ENCODE data around the gene HLCS. TPM values are rescaled to one million over a fixed set of nuclear protein-coding genes. Genes with fewer than 3 reads are reported as not detected.

HLCS gene
- total RNA-seq, 1 donor, result 10.2 TPM

DNA sequence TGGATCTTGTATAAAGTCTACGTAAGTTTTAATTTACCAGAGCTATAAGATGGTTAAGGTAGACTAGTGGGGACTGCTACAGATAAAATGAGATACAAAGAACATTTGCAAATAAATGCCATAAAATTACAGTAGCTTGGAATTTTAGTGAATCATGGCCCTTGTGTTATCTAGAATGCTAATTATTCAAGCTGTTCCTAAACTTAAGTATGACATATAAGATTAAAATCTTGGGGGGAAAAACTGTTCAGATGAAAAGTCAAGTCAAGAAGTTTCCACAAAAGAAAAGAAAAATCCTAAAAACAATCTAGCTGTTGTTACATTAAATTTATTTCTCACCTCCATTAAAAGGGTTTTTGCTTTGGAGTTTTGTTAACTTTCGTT, 215.9 kb downstream of the HLCS start:
- Histone ChIP-seq H3K27me3 (ENCODE audit: insufficient read depth, low read length) (peaks cover 36% of the 10 kb centered on the region), H3K4me1 (ENCODE audit: insufficient read depth, low read length) (no peaks in the 10 kb centered on the region), H3K9me3 (ENCODE audit: low read depth, low read length) (no peaks in the 10 kb centered on the region), H3K4me3 (ENCODE audit: low read length) (no peak overlapping the region)

DNA sequence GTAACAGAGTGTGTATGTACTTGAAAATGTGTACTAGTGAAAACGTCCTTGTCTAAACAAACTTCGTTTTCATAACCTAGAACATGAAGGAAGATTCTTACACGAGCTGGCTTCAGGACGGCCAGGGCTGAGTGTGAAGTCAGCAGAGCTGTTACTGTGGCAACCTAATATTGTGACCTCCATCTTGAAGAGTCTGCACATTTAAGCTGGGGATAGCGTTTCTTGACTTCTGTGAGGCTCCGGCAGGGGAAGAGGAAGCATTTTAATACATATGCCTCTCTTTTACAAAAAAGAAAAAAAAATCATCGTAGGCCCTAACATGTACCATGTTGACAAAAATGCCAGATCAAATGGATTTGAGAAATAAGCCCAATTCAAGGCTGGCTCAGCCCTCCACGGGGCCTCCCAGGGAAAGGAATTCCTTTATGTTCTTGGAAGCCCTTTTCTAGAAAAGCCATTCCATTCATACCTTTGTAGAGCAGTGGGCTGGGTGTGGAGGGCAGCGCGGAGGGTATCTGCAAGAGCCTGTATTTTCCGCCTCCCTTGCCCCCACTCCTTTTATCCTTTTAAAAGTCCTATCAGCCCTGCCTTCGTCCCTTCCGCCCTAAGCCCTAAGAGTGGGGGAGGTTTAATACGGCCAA, 216.4 kb downstream of the HLCS start:
- Histone ChIP-seq H3K9me3 (ENCODE audit: low read depth, low read length) (no peaks in the 10 kb centered on the region), H3K4me1 (ENCODE audit: insufficient read depth, low read length) (no peaks in the 10 kb centered on the region), H3K27me3 (ENCODE audit: insufficient read depth, low read length) (peaks cover 36% of the 10 kb centered on the region), H3K4me3 (ENCODE audit: low read length) (no peak overlapping the region)

DNA sequence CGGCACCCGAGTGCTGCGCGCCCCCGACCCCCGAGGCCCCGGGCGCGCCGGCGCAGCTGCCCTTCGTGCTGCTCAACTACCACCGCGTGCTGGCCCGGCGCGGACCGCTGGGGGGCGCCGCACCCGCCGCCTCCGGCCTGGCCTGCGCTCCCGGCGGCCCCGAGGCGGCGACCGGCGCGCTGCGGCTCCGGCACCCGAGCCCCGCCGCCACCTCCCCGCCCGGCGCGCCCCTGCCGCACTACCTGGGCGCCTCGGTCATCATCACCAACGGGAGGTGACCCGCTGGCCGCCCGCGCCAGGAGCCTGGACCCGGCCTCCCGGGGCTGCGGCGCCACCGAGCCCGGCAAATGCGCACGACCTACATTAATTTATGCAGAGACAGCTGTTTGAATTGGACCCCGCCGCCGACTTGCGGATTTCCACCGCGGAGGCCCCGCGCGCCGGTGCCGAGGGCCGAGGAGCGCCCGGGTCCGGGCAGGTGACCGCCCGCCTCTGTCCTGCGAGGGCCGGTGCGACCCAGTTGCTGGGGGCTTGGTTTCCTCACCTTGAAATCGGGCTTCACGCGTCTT, 218.6 kb downstream of the HLCS start:
- Histone ChIP-seq H3K9me3 (ENCODE audit: low read depth, low read length) (no peaks in the 10 kb centered on the region), H3K4me1 (ENCODE audit: insufficient read depth, low read length) (no peaks in the 10 kb centered on the region), H3K4me3 (ENCODE audit: low read length) (no peak overlapping the region), H3K27me3 (ENCODE audit: insufficient read depth, low read length) (peaks cover 36% of the 10 kb centered on the region)

DNA sequence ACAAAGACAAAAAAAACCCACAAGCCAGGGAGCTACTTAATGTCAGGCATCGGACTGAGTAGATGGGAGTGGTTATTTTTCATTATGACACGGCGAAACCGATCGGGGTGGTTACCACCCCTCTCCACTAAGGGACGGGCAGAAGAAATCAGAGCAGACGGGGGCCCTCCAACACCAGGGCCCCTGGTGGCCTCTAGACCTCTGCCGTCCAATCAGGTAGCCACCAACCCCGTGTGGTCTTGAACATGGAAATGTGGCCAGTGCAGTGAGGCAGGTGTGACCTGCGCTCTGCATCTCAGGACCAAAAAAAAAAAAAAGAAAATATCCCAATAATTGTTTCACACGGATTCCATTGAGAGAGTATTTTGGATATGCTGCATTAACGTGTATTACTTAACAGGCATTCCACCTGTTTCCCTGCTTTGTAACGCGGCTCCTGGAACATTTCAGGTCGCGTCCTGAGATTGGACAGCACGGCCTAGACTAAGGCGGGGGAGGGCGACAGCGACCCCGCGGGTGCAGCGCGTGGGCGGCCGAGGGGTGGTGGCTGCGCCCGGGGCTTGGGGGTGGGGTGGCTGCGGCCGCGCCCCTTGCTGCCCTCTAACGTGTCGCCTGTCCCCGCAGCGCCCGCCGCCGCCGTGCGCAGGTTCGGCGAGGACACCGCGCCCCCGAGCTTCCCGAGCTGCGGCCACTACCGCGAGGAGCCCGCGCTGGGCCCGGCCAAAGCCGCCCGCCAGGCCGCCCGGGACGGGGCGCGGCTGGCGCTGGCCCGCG, 219.2 kb downstream of the HLCS start:
- H3K9me3 ChIP-seq (ENCODE audit: low read depth, low read length), result no peaks in the 10 kb centered on the region
- peaks cover 36% of the 10 kb centered on the region for H3K27me3 ChIP-seq (ENCODE audit: insufficient read depth, low read length)
- H3K4me3 ChIP-seq (ENCODE audit: low read length), result no peak overlapping the region
- no peaks in the 10 kb centered on the region for H3K4me1 ChIP-seq (ENCODE audit: insufficient read depth, low read length)

DNA sequence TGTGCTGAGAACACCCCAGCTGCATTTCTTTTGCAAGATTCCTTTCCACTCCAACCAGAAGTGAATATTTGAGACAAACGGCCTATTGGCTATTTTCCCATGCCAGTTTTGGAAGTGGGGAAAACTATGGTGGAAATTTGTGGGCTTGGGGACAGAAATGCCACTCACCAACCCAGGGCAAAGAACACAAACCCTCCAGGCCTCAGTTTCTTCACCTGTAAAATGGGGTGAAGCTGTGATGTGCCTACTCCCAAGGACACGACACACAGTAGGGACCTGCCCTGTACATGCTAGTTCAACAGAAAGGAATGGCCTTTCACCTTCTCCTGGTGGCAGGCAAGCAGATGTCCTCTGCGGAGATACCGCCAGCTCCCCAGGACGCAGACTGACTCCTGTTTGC, 221.0 kb downstream of the HLCS start:
- no peaks in the 10 kb centered on the region for H3K9me3 ChIP-seq (ENCODE audit: low read depth, low read length)
- no peaks in the 10 kb centered on the region for H3K4me1 ChIP-seq (ENCODE audit: insufficient read depth, low read length)
- no peak overlapping the region for H3K4me3 ChIP-seq (ENCODE audit: low read length)
- peaks cover 36% of the 10 kb centered on the region for H3K27me3 ChIP-seq (ENCODE audit: insufficient read depth, low read length)

- H3K4me3 ChIP-seq (ENCODE audit: low read length), result no peak overlapping the region
- no peaks in the 10 kb centered on the region for H3K4me1 ChIP-seq (ENCODE audit: insufficient read depth, low read length)
- H3K9me3 ChIP-seq (ENCODE audit: low read depth, low read length), result no peaks in the 10 kb centered on the region
- peaks cover 31% of the 10 kb centered on the region for H3K27me3 ChIP-seq (ENCODE audit: insufficient read depth, low read length)
Observed at GRCh38 chr21:36744560-36745231, 221.8 kb downstream of the HLCS start.

GRCh38 chr21:36744190-36744559, 222.3 kb downstream of the HLCS start:
- no peaks in the 10 kb centered on the region for H3K9me3 ChIP-seq (ENCODE audit: low read depth, low read length)
- no peak overlapping the region for H3K4me3 ChIP-seq (ENCODE audit: low read length)
- H3K27me3 ChIP-seq (ENCODE audit: insufficient read depth, low read length), result peaks cover 26% of the 10 kb centered on the region
- no peaks in the 10 kb centered on the region for H3K4me1 ChIP-seq (ENCODE audit: insufficient read depth, low read length)

GRCh38 chr21:36743446-36743845, 223.0 kb downstream of the HLCS start:
- H3K4me3 ChIP-seq (ENCODE audit: low read length), result no peak overlapping the region
- no peaks in the 10 kb centered on the region for H3K4me1 ChIP-seq (ENCODE audit: insufficient read depth, low read length)
- H3K9me3 ChIP-seq (ENCODE audit: low read depth, low read length), result no peaks in the 10 kb centered on the region
- peaks cover 19% of the 10 kb centered on the region for H3K27me3 ChIP-seq (ENCODE audit: insufficient read depth, low read length)

GRCh38 chr21:36743008-36743407, 223.5 kb downstream of the HLCS start:
- Histone ChIP-seq H3K4me3 (ENCODE audit: low read length) (no peak overlapping the region), H3K4me1 (ENCODE audit: insufficient read depth, low read length) (no peaks in the 10 kb centered on the region), H3K27me3 (ENCODE audit: insufficient read depth, low read length) (peaks cover 15% of the 10 kb centered on the region), H3K9me3 (ENCODE audit: low read depth, low read length) (no peaks in the 10 kb centered on the region)

- no peak overlapping the region for H3K4me3 ChIP-seq (ENCODE audit: low read length)
- no peaks in the 10 kb centered on the region for H3K4me1 ChIP-seq (ENCODE audit: insufficient read depth, low read length)
- H3K9me3 ChIP-seq (ENCODE audit: low read depth, low read length), result no peaks in the 10 kb centered on the region
- peaks cover 6% of the 10 kb centered on the region for H3K27me3 ChIP-seq (ENCODE audit: insufficient read depth, low read length)
Observed at GRCh38 chr21:36741506-36741905, 225.0 kb downstream of the HLCS start.

- no peaks in the 10 kb centered on the region for H3K4me1 ChIP-seq (ENCODE audit: insufficient read depth, low read length)
- no peaks in the 10 kb centered on the region for H3K27me3 ChIP-seq (ENCODE audit: insufficient read depth, low read length)
- H3K4me3 ChIP-seq (ENCODE audit: low read length), result no peak overlapping the region
- H3K9me3 ChIP-seq (ENCODE audit: low read depth, low read length), result no peaks in the 10 kb centered on the region
Observed at GRCh38 chr21:36738489-36739126, 227.9 kb downstream of the HLCS start.

DNA sequence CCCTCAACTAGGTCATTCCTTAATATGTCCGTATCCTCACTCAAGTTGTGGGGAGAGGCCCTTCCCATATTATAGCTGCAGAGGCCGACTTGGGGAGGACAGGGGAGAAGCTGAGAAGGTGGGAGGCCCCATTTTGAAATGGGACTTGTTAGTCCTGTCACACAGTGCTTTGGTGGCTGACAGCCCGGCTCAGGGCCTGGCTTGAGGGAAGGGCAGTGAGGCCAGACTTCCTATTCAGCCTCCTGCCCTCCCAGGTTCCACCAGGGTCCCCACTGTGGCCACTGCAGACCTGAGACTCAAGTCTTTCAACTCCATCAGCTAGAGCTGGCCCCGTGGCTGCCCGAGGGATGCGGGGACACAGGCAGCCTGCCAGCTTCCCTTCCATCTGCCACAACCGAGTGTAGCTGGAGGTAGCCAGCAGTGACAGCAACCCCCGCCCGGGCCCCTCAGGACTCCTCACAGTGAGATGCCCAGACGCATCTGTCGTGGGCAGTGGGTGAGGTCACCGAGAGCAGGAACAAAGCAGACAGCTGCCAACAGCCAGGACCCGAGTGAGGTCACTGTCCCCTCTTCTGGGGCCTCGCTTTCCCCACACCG, 230.6 kb downstream of the HLCS start:
- Histone ChIP-seq H3K9me3 (ENCODE audit: low read depth, low read length) (no peaks in the 10 kb centered on the region), H3K27me3 (ENCODE audit: insufficient read depth, low read length) (no peaks in the 10 kb centered on the region), H3K4me1 (ENCODE audit: insufficient read depth, low read length) (no peaks in the 10 kb centered on the region), H3K4me3 (ENCODE audit: low read length) (no peak overlapping the region)

GRCh38 chr21:36735201-36735515, 231.3 kb downstream of the HLCS start:
- Histone ChIP-seq H3K4me1 (ENCODE audit: insufficient read depth, low read length) (no peaks in the 10 kb centered on the region), H3K4me3 (ENCODE audit: low read length) (no peak overlapping the region), H3K27me3 (ENCODE audit: insufficient read depth, low read length) (no peaks in the 10 kb centered on the region), H3K9me3 (ENCODE audit: low read depth, low read length) (no peaks in the 10 kb centered on the region)

DNA sequence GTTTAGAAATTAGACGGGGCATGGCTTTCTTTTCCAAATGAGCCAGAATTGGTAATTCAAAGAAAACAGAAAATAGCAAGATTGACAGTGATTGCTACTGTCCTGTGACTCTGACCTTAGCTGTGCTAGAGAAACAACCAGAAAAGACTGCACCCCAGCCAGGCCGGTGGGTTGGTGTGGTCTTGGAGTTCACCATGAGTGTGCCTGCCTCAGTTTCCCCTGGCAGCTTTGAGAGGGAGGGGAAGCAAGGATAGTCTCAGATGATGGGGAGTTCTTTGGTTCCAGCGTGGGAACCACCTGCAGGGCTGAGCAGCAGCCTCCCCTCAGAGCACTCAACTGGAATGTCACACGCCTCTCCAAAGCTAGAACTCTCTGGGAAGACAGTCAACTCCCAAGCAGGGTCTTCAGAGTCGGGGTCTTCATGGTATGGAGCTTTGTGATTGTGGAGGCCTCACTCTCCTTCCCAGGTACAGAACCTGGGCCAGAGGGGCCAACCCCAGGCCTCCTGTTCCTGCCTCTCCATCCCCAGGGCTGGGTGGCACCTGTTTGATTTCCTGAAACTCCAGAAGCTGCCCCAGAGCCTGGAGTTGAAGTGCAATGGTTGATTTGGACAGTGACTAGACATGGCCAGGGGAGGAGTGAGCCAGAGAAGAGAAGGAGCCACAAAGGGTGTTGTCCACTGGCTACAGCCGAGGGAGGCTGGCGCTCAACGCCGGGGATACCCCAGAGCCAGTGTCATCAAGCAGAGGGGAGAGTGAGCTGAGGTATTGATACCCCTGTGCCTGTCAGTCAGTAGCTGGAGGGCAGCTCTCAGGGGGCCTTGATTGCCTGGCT, 231.9 kb downstream of the HLCS start:
- H3K9me3 ChIP-seq (ENCODE audit: low read depth, low read length), result no peaks in the 10 kb centered on the region
- H3K4me3 ChIP-seq (ENCODE audit: low read length), result no peak overlapping the region
- H3K27me3 ChIP-seq (ENCODE audit: insufficient read depth, low read length), result no peaks in the 10 kb centered on the region
- H3K4me1 ChIP-seq (ENCODE audit: insufficient read depth, low read length), result no peaks in the 10 kb centered on the region
